Measurements from ENCODE around the gene XRCC1. TPM values are rescaled to one million over a fixed set of nuclear protein-coding genes. Genes with fewer than 3 reads are reported as not detected.
"Not testable (repeated sequence)": the region's sequence is repeated elsewhere in the genome, so short reads cannot be mapped to it uniquely, and the experiment has no call there.

Gene XRCC1
- total RNA-seq, 1 donor from 2014 or later: 14.6 TPM

- Mint-ChIP-seq H3K4me1 (ENCODE audit: low read depth, unreplicated experiment) (peaks cover 13% of the 10 kb centered on the region), H3K27ac (ENCODE audit: unreplicated experiment) (peak overlapping the region; percentile 92), H3K36me3 (ENCODE audit: low read depth, unreplicated experiment) (peaks cover 1% of the 10 kb centered on the region), H3K27me3 (ENCODE audit: low read depth, unreplicated experiment) (no peaks in the 10 kb centered on the region), H3K4me3 (ENCODE audit: unreplicated experiment) (peak overlapping the region; percentile 17), H3K9me3 (ENCODE audit: unreplicated experiment) (no peaks in the 10 kb centered on the region)
- Histone ChIP-seq H2AFZ (ENCODE audit: low read depth, low read length) (no peak overlapping the region), H3K27ac (ENCODE audit: low read depth, low read length) (peak overlapping the region; percentile 56), H3K27me3 (ENCODE audit: insufficient read depth, low read length) (no peaks in the 10 kb centered on the region), H3K9ac (ENCODE audit: low read length) (no peak overlapping the region), H3K9me3 (ENCODE audit: insufficient read depth, low read depth, low read length) (no peaks in the 10 kb centered on the region), H3K36me3 (ENCODE audit: insufficient read depth, low read length) (no peaks in the 10 kb centered on the region), H4K20me1 (ENCODE audit: insufficient read depth, low read length) (peaks cover 6% of the 10 kb centered on the region), H3K4me1 (ENCODE audit: insufficient read depth, low read length) (peaks cover 6% of the 10 kb centered on the region), H3K79me2 (ENCODE audit: insufficient read depth, low read length) (peaks cover 11% of the 10 kb centered on the region), H3K4me3 (ENCODE audit: insufficient read depth, low read depth, low read length) (no peak overlapping the region), H3K4me2 (ENCODE audit: low read length) (peak overlapping the region; percentile 12)
- TF ChIP-seq EZH2 (IDR thresholded peaks at IDR 0.05; ENCODE audit: insufficient read depth, low read length) (no peak), CTCF (IDR thresholded peaks at IDR 0.05; ENCODE audit: insufficient read depth, low read depth, low read length) (peak; percentile 99)
- peak; percentile 89 for DNase-seq (ENCODE audit: low read depth)
- FAIRE-seq: peak; percentile 63
These were observed 55.8 kb downstream of the XRCC1 start for GRCh38 chr19:43519436-43520088.

GRCh38 chr19:43518051-43518450 is 57.3 kb downstream of the XRCC1 start:
- H3K4me1 ChIP-seq (ENCODE audit: insufficient read depth, low read length): peaks cover 6% of the 10 kb centered on the region
- Mint-ChIP-seq H3K9me3 (ENCODE audit: unreplicated experiment) (no peaks in the 10 kb centered on the region), H3K27me3 (ENCODE audit: low read depth, unreplicated experiment) (no peaks in the 10 kb centered on the region), H3K4me1 (ENCODE audit: low read depth, unreplicated experiment) (peaks cover 11% of the 10 kb centered on the region), H3K4me3 (ENCODE audit: unreplicated experiment) (no peak overlapping the region), H3K27ac (ENCODE audit: unreplicated experiment) (peak overlapping the region; percentile 84), H3K36me3 (ENCODE audit: low read depth, unreplicated experiment) (peaks cover 6% of the 10 kb centered on the region)
- H2AFZ ChIP-seq (ENCODE audit: low read depth, low read length): no peak overlapping the region
- no peak for FAIRE-seq
- no peaks in the 10 kb centered on the region for H3K36me3 ChIP-seq (ENCODE audit: insufficient read depth, low read length)
- H3K4me2 ChIP-seq (ENCODE audit: low read length): no peak overlapping the region
- H3K79me2 ChIP-seq (ENCODE audit: insufficient read depth, low read length): peaks cover 4% of the 10 kb centered on the region
- no peak overlapping the region for H3K9ac ChIP-seq (ENCODE audit: low read length)
- TF ChIP-seq CTCF (IDR thresholded peaks at IDR 0.05; ENCODE audit: insufficient read depth, low read depth, low read length) (no peak), EZH2 (IDR thresholded peaks at IDR 0.05; ENCODE audit: insufficient read depth, low read length) (no peak)
- H3K4me3 ChIP-seq (ENCODE audit: insufficient read depth, low read depth, low read length): no peak overlapping the region
- no peaks in the 10 kb centered on the region for H3K9me3 ChIP-seq (ENCODE audit: insufficient read depth, low read depth, low read length)
- H3K27ac ChIP-seq (ENCODE audit: low read depth, low read length): no peak overlapping the region
- H3K27me3 ChIP-seq (ENCODE audit: insufficient read depth, low read length): no peaks in the 10 kb centered on the region
- DNase-seq (ENCODE audit: low read depth): no peak
- peaks cover 4% of the 10 kb centered on the region for H4K20me1 ChIP-seq (ENCODE audit: insufficient read depth, low read length)

GRCh38 chr19:43512399-43512798 is 62.9 kb downstream of the XRCC1 start:
- not testable (repeated sequence) for H3K4me3 Mint-ChIP-seq (ENCODE audit: unreplicated experiment); H3K27ac ChIP-seq (ENCODE audit: low read depth, low read length); H3K4me1 ChIP-seq (ENCODE audit: insufficient read depth, low read length); H4K20me1 ChIP-seq (ENCODE audit: insufficient read depth, low read length); H3K9ac ChIP-seq (ENCODE audit: low read length); H3K79me2 ChIP-seq (ENCODE audit: insufficient read depth, low read length); H3K9me3 ChIP-seq (ENCODE audit: insufficient read depth, low read depth, low read length); H3K27me3 Mint-ChIP-seq (ENCODE audit: low read depth, unreplicated experiment); H3K4me2 ChIP-seq (ENCODE audit: low read length); H3K4me3 ChIP-seq (ENCODE audit: insufficient read depth, low read depth, low read length); FAIRE-seq; H3K9me3 Mint-ChIP-seq (ENCODE audit: unreplicated experiment); H3K27ac Mint-ChIP-seq (ENCODE audit: unreplicated experiment); DNase-seq (ENCODE audit: low read depth); H3K27me3 ChIP-seq (ENCODE audit: insufficient read depth, low read length); H3K4me1 Mint-ChIP-seq (ENCODE audit: low read depth, unreplicated experiment); H3K36me3 ChIP-seq (ENCODE audit: insufficient read depth, low read length); H2AFZ ChIP-seq (ENCODE audit: low read depth, low read length)
- H3K36me3 Mint-ChIP-seq (ENCODE audit: low read depth, unreplicated experiment): peaks cover 33% of the 10 kb centered on the region
